ENCODE data around the gene FHIT. TPM values are rescaled to one million over a fixed set of nuclear protein-coding genes. Genes with fewer than 3 reads are reported as not detected.

The FHIT gene
- total and polyA plus RNA-seq, 7 donors = 2.4 to 10.2 (median 6.1) TPM

DNA sequence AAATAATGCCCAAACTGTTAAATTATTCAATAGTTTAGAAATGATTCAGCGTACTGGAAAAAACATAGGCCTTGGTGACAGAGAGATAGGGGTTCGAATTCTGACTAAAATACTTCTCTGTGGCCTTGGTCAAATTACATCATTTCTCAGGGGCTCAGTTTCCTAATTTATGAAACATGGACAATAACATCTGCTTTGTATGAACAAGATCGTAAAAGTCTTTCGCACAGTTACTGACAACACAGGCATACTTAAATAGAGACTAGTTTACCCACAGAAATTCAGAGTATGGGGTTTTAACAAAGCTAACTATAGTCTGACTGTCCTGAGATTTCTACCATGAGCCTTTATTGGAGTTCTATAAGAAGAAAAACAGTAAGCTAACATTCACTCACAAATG lies 440.4 kb downstream of the FHIT start:
- Histone ChIP-seq H3K4me3 (no peak overlapping the region), H3K9me3 (no peaks in the 10 kb centered on the region), H3K36me3 (no peaks in the 10 kb centered on the region), H3K4me1 (no peaks in the 10 kb centered on the region), H3K27me3 (no peaks in the 10 kb centered on the region), H3K27ac (no peak overlapping the region)
- intact Hi-C loops (cut with DNase I) = no loop called here
- DNase-seq = no peak
- TF ChIP-seq POLR2A (IDR thresholded peaks at IDR 0.05) (no peak), EP300 (IDR thresholded peaks at IDR 0.05) (no peak), POLR2AphosphoS5 (IDR thresholded peaks at IDR 0.05) (no peak)
- TF ChIP-seq, protein P1, sequence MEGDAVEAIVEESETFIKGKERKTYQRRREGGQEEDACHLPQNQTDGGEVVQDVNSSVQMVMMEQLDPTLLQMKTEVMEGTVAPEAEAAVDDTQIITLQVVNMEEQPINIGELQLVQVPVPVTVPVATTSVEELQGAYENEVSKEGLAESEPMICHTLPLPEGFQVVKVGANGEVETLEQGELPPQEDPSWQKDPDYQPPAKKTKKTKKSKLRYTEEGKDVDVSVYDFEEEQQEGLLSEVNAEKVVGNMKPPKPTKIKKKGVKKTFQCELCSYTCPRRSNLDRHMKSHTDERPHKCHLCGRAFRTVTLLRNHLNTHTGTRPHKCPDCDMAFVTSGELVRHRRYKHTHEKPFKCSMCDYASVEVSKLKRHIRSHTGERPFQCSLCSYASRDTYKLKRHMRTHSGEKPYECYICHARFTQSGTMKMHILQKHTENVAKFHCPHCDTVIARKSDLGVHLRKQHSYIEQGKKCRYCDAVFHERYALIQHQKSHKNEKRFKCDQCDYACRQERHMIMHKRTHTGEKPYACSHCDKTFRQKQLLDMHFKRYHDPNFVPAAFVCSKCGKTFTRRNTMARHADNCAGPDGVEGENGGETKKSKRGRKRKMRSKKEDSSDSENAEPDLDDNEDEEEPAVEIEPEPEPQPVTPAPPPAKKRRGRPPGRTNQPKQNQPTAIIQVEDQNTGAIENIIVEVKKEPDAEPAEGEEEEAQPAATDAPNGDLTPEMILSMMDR (IDR thresholded peaks at IDR 0.05) = no peak
- 70 to 85% methylated on average over 4 of the region's 4 CpGs for WGBS, 2 donors

- TF ChIP-seq, protein P1 (IDR thresholded peaks at IDR 0.05) = no peak
- TF ChIP-seq POLR2A (IDR thresholded peaks at IDR 0.05) = no peak
- no peak for TF ChIP-seq EP300 (IDR thresholded peaks at IDR 0.05)
Measured at GRCh38 chr3:60809857-60810610, 441.2 kb downstream of the FHIT start.

GRCh38 chr3:60803216-60804173 lies 447.8 kb downstream of the FHIT start:
- Histone ChIP-seq H3K27ac (no peak overlapping the region), H3K4me1 (no peaks in the 10 kb centered on the region), H3K9me3 (no peaks in the 10 kb centered on the region), H3K27me3 (no peaks in the 10 kb centered on the region), H3K4me3 (no peak overlapping the region), H3K36me3 (no peaks in the 10 kb centered on the region)
- 96% methylated on average over 19 of the region's 19 CpGs for WGBS, 2 donors
- intact Hi-C loops (cut with DNase I) = no loop called here
- TF ChIP-seq POLR2AphosphoS5 (IDR thresholded peaks at IDR 0.05) (no peak), POLR2A (IDR thresholded peaks at IDR 0.05) (no peak), EP300 (IDR thresholded peaks at IDR 0.05) (no peak)
- TF ChIP-seq, protein P1 (IDR thresholded peaks at IDR 0.05) = no peak
- DNase-seq = no peak

More at GRCh38 chr3:60809857-60810610, 441.2 kb downstream of the FHIT start:
- intact Hi-C loops (cut with DNase I) = no loop called here
- Histone ChIP-seq H3K27ac (no peak overlapping the region), H3K36me3 (no peaks in the 10 kb centered on the region), H3K4me3 (no peak overlapping the region), H3K4me1 (no peaks in the 10 kb centered on the region), H3K27me3 (no peaks in the 10 kb centered on the region), H3K9me3 (no peaks in the 10 kb centered on the region)
- 85% methylated on average over 4 of the region's 4 CpGs for WGBS, 2 donors
- DNase-seq = no peak

- intact Hi-C loops (cut with DNase I) = no loop called here
- no peak for DNase-seq
- H3K9me3 ChIP-seq = no peaks in the 10 kb centered on the region
- 92 to 93% methylated on average over 2 of the region's 2 CpGs for WGBS, 2 donors
- H3K27me3 ChIP-seq = no peaks in the 10 kb centered on the region
- TF ChIP-seq, protein P1 (IDR thresholded peaks at IDR 0.05) = no peak
- TF ChIP-seq POLR2AphosphoS5 (IDR thresholded peaks at IDR 0.05) = no peak
- no peak for TF ChIP-seq POLR2A (IDR thresholded peaks at IDR 0.05)
- no peak for TF ChIP-seq EP300 (IDR thresholded peaks at IDR 0.05)
- no peaks in the 10 kb centered on the region for H3K4me1 ChIP-seq
- no peak overlapping the region for H3K27ac ChIP-seq
- H3K36me3 ChIP-seq = no peaks in the 10 kb centered on the region
- no peak overlapping the region for H3K4me3 ChIP-seq
Measured at GRCh38 chr3:60801307-60801706, 449.9 kb downstream of the FHIT start.
